HAP-1 (cell line): ENCODE results near the gene LGALS1.
"Not testable (repeated sequence)": the region's sequence is repeated elsewhere in the genome, so short reads cannot be mapped to it uniquely, and the experiment has no call there.

ENCODE experiments used
- DNase-seq, 2 experiments: peaks; one replicate each; pipeline ENCODE4 v3.0.0-alpha.2; 2016 to 2020; ENCODE audit warnings: low spot score in 2 of 2
- H3K27me3 ChIP-seq: fragments of 250-450 bp; sonication (Bioruptor Pico); 2 replicates; pipeline ENCODE4 v1.5.1; 2020; ENCODE audit warnings: low read depth, mild to moderate bottlenecking, moderate library complexity
- H3K36me3 ChIP-seq: fragments of 250-450 bp; sonication (Bioruptor Pico); replicated peaks from 2 replicates; pipeline ENCODE4 v1.5.1; 2020; ENCODE audit warnings: mild to moderate bottlenecking
- H3K4me1 ChIP-seq: fragments of 250-450 bp; sonication (Bioruptor Pico); 2 replicates; pipeline ENCODE4 v1.5.1; 2020; ENCODE audit warnings: mild to moderate bottlenecking
- H3K4me3 ChIP-seq: fragments of 250-450 bp; sonication (Bioruptor Pico); 2 replicates; pipeline ENCODE4 v1.5.1; 2020; ENCODE audit warnings: mild to moderate bottlenecking, moderate library complexity
- H3K9me3 ChIP-seq: fragments of 250-450 bp; sonication (Bioruptor Pico); 2 replicates; pipeline ENCODE4 v1.5.1; 2020; ENCODE audit warnings: mild to moderate bottlenecking, moderate library complexity
- in situ Hi-C: fragments of 300-500 bp; cut with MboI; formaldehyde crosslinking; loops from 3 replicates; pipeline ENCODE4 v1.14.3; 2020; ENCODE audit warnings: low sequenced_read_pairs, inconsistent platforms, mixed read lengths

LGALS1 gene

GRCh38 chr22:37679670-37680069 is 4.2 kb downstream of the LGALS1 start:
- Histone ChIP-seq H3K27me3 (no peaks in the 10 kb centered on the region), H3K9me3 (no peaks in the 10 kb centered on the region), H3K36me3 (no peaks in the 10 kb centered on the region), H3K4me1 (peaks cover 23% of the 10 kb centered on the region), H3K4me3 (no peak overlapping the region)
- no peak for DNase-seq
- in situ Hi-C loops = no loop called here

GRCh38 chr22:37680191-37680851 is 4.9 kb downstream of the LGALS1 start:
- Histone ChIP-seq H3K4me3 (no peak overlapping the region), H3K4me1 (peaks cover 17% of the 10 kb centered on the region), H3K9me3 (no peaks in the 10 kb centered on the region), H3K36me3 (no peaks in the 10 kb centered on the region), H3K27me3 (no peaks in the 10 kb centered on the region)
- in situ Hi-C loops = no loop called here
- DNase-seq = no peak

GRCh38 chr22:37681001-37681424 is 5.6 kb downstream of the LGALS1 start:
- in situ Hi-C loops = no loop called here

GRCh38 chr22:37681556-37682049 is 6.2 kb downstream of the LGALS1 start:
- H3K4me1 ChIP-seq = peaks cover 9% of the 10 kb centered on the region
- no peaks in the 10 kb centered on the region for H3K27me3 ChIP-seq
- in situ Hi-C loops = no loop called here
- no peak overlapping the region for H3K4me3 ChIP-seq
- H3K36me3 ChIP-seq = no peaks in the 10 kb centered on the region; the same call in 1 of the 2 replicates
- peak; percentile 72 to 87 for DNase-seq
- H3K9me3 ChIP-seq = no peaks in the 10 kb centered on the region

More at GRCh38 chr22:37681001-37681424, 5.6 kb downstream of the LGALS1 start:
- no peaks in the 10 kb centered on the region for H3K36me3 ChIP-seq
- no peak for DNase-seq
- H3K9me3 ChIP-seq = no peaks in the 10 kb centered on the region
- H3K4me3 ChIP-seq = no peak overlapping the region
- H3K27me3 ChIP-seq = no peaks in the 10 kb centered on the region
- H3K4me1 ChIP-seq = peaks cover 14% of the 10 kb centered on the region

GRCh38 chr22:37684803-37685615 is 9.6 kb downstream of the LGALS1 start:
- Histone ChIP-seq H3K9me3 (no peaks in the 10 kb centered on the region), H3K36me3 (peaks cover 18% of the 10 kb centered on the region), H3K4me1 (peaks cover 2% of the 10 kb centered on the region; the same call in 1 of the 2 replicates), H3K4me3 (no peak overlapping the region), H3K27me3 (no peaks in the 10 kb centered on the region)
- no peak for DNase-seq
- in situ Hi-C loops = no loop called here

- peak; percentile 84 to 89 for DNase-seq
- Histone ChIP-seq H3K27me3 (no peaks in the 10 kb centered on the region), H3K4me1 (peaks cover 2% of the 10 kb centered on the region; the same call in 1 of the 2 replicates), H3K4me3 (peak within 1 kb of the TSS; percentile 79), H3K36me3 (peaks cover 27% of the 10 kb centered on the region), H3K9me3 (no peaks in the 10 kb centered on the region)
- in situ Hi-C loops = no loop called here
These were observed 10.9 kb downstream of the LGALS1 start, which contains the start of gene NOL12 for GRCh38 chr22:37686002-37686982. Gene NOL12, plus strand, starts transcription at chr22:37686343. Its CDS starts 50 bp downstream, at chr22:37686393.

GRCh38 chr22:37690407-37690806 is 15.0 kb downstream of the LGALS1 start:
- H3K9me3 ChIP-seq = no peaks in the 10 kb centered on the region
- H3K4me1 ChIP-seq = peaks cover 2% of the 10 kb centered on the region; the same call in 1 of the 2 replicates
- no peaks in the 10 kb centered on the region for H3K27me3 ChIP-seq
- peaks cover 52% of the 10 kb centered on the region for H3K36me3 ChIP-seq
- DNase-seq = no peak
- in situ Hi-C loops = no loop called here
- no peak overlapping the region for H3K4me3 ChIP-seq

GRCh38 chr22:37690901-37691504 is 15.6 kb downstream of the LGALS1 start:
- Histone ChIP-seq H3K36me3 (peaks cover 52% of the 10 kb centered on the region), H3K27me3 (no peaks in the 10 kb centered on the region), H3K9me3 (no peaks in the 10 kb centered on the region), H3K4me3 (no peak overlapping the region), H3K4me1 (peaks cover under 1% of the 10 kb centered on the region; the same call in 1 of the 2 replicates)
- in situ Hi-C loops = no loop called here
- DNase-seq = no peak

GRCh38 chr22:37692627-37693285 is 17.3 kb downstream of the LGALS1 start:
- Histone ChIP-seq H3K27me3 (no peaks in the 10 kb centered on the region), H3K4me1 (peaks cover 5% of the 10 kb centered on the region), H3K9me3 (no peaks in the 10 kb centered on the region), H3K36me3 (peaks cover 52% of the 10 kb centered on the region), H3K4me3 (no peak overlapping the region)
- DNase-seq = no peak
- in situ Hi-C loops = no loop called here

GRCh38 chr22:37694131-37694530 is 18.7 kb downstream of the LGALS1 start:
- H3K27me3 ChIP-seq, H3K4me3 ChIP-seq, DNase-seq, H3K4me1 ChIP-seq, in situ Hi-C loops, H3K9me3 ChIP-seq: not testable (repeated sequence)
- H3K36me3 ChIP-seq = peaks cover 41% of the 10 kb centered on the region

GRCh38 chr22:37696260-37696656 is 20.8 kb downstream of the LGALS1 start:
- peaks cover 24% of the 10 kb centered on the region for H3K36me3 ChIP-seq
- in situ Hi-C loops, H3K9me3 ChIP-seq, H3K4me1 ChIP-seq, H3K27me3 ChIP-seq, DNase-seq, H3K4me3 ChIP-seq: not testable (repeated sequence)

GRCh38 chr22:37696657-37697537 is 21.5 kb downstream of the LGALS1 start, which contains the start of gene TRIOBP:
Gene TRIOBP, plus strand, starts transcription at chr22:37697048. Its CDS starts 4,318 bp downstream, at chr22:37701366.
- in situ Hi-C loops = no loop called here
- H3K9me3 ChIP-seq = no peaks in the 10 kb centered on the region
- no peaks in the 10 kb centered on the region for H3K27me3 ChIP-seq
- peak; percentile 98 to 100 for DNase-seq
- peaks cover 21% of the 10 kb centered on the region for H3K36me3 ChIP-seq
- H3K4me1 ChIP-seq = peaks cover 5% of the 10 kb centered on the region
- no peak within 1 kb of the TSS; the same call in 1 of the 2 replicates for H3K4me3 ChIP-seq
